GM18907 (cell line): ENCODE data around the gene GDA.
A peak's percentile ranks its signal among the peaks of the same experiment; 100 is the strongest.
"Not testable (repeated sequence)": the region's sequence is repeated elsewhere in the genome, so short reads cannot be mapped to it uniquely, and the experiment has no call there.

Experiments used
- ATAC-seq: cut with Tn5 transposase; IDR thresholded peaks from one replicate; pipeline ENCODE4 v1.9.1; 2021; ENCODE audit warnings: mild to moderate bottlenecking, moderate library complexity; ENCODE audit not compliant: unreplicated experiment

Gene GDA

DNA sequence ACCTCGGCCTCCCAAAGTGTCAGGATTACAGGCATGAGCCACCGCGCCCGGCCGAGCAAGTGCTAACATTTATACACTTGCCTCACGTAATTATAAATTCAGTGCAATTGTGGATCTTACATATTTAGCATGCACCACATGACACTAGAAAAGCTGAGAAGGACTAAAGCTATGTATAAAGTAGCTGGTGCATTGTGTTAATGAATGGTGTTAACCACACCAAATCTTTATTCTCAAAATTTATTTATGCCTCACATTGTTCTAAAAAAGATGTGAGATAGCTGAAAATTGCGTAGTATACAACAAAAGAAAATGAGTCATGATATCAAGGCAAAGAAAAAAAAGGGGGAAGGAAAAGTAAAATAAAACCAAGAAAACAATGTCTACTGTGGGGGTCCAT lies 54.8 kb downstream of the GDA start:
- no peak for ATAC-seq

DNA sequence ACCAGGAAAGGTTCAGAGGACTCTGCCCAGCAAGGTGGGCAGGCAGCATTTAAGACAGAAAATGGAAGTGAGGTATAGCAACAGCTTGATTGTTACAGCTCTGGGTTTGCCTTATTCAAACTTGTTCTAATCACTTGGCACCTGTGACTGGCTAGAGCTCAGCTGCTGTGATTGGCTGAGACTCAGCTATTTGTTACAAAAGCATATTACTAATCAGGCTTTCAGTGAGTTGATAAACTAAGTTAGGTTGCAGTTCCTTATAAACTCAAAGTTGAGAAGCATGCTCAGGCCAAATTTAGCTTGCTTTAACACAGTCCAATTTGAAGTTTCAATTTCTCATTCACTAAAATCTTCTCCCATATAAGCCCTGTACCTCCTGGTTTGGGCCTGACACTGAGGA lies 56.3 kb downstream of the GDA start:
- peak; percentile 75 for ATAC-seq

DNA sequence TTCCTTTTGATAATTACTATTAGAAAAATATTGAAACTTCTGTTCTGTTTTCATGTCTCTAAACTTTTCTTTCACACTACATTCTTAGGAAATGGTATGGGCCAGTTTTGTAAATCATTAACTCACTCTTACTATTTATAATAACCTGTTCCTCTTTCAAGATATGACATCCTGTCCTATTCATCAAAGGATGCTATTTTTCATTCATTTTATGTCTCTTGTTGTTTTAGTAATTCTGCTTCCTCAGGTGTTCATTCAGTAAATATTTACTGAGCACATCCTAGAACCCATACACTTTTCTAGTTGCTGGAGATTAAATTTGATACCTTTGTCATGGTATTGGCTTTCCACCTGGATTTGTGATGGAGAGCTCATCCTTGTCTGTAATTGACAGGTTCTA lies 58.0 kb downstream of the GDA start:
- ATAC-seq = peak; percentile 68

DNA sequence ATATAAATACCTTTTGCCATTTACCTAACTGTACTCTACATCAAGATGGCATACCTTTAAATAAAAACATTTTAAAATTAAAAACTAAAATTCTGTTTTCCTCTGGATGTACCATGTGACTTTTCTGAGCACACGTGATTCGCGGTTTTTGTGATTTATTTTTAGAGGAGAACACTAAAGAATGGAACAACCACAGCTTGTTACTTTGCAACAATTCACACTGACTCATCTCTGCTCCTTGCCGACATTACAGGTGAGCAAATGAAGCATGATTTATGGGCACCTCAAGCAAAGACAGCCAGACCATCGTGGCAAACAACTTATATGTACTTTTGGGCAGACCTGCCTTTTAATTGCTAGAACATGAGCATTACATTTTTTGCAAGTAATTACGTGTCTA lies 61.3 kb downstream of the GDA start:
- no peak for ATAC-seq

GRCh38 chr9:72211047-72211446 lies 61.8 kb downstream of the GDA start:
- ATAC-seq = no peak

GRCh38 chr9:72213906-72214305 lies 64.7 kb downstream of the GDA start:
- ATAC-seq = no peak

DNA sequence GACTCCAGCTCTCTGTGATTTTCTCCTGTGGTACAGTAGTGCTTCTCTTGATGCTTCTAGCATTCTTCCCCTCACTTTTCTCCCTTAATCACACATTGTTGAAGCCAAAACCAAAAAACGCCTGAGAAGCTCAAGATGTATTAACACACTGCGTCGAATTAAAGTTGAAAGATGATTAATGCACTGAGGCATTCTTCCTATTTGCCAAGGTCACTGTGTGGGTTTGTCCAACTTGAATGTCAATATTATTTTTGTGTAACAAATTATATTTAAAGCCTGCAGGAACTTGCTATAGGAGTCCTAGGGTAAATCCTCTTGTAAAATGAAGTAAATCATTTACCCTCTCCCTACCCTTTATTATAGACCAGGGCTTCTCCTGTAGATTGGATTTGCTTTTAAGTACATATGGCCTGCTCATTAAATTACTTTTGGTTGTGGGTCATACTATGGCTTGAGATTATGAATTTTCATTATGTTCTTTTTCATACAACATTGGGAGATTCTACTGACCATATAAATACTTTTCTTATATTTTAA lies 68.1 kb downstream of the GDA start:
- no peak for ATAC-seq

DNA sequence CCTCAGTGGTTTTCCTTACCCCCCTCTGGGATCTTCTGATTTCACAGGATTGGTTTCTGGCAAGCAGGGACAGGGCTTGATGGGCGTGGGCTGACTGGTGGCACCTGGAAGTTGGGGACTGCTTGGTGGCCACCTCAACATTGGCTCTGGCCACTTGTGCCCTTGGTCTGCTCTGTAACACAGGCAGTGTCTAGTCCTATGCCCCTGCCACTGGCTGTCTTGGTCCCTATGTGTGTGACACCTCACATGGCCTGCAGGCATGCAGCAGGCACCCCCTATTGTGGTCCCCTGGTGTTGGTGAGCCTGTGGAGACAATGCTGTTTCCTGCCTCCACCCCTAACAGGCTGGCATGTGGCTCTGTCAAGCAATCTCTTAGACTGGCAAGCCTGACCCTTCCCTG lies 71.3 kb downstream of the GDA start:
- no peak for ATAC-seq

DNA sequence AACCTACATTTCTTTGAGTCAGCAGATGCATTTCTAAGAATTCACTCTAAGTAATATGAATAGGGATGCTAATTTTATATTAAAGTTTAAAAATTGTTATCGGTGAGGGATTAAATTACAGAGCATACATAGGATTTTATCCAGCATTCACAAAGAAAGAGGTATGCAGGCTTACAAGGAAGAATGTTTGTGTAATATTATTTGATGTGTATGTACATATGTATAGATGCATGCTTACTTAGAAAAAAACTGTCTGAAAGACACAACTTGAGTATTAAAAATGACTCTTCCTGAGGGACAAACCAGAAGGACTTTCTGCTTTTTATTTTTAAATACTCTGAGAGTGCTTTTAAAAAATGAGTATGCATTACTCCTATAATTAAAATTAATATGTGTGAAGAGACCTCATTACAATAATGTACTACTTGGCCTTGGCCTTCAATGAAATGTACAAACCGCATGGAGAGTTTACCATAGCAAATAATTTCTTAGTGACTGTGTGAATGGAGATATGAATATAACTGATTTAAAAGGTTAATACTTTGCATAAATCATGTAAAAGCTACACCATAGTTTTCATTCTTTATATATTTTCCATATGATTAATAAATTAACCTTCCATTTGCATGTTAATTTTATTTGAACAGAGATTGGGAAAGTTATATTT lies 77.0 kb downstream of the GDA start:
- ATAC-seq = no peak

DNA sequence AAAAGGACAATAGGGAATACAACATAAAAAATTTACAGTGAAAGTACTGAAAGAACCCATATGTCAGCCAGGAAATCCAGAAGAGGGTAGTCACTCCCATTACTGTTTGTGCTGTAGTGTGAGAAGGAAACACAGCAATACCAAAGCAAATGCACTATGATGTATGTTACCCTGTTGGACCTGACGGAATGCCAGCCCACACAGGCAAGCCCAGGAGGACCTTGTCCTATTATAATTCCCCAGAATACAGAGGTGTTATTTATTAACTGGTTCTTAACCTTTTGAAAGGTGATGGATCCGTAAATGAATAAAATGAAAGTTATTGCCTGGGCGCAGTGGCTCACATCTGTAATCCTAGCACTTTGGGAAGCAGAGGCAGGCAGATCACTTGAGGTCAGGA lies 79.0 kb downstream of the GDA start:
- ATAC-seq = no peak

GRCh38 chr9:72232778-72233177 lies 83.5 kb downstream of the GDA start:
- no peak for ATAC-seq

DNA sequence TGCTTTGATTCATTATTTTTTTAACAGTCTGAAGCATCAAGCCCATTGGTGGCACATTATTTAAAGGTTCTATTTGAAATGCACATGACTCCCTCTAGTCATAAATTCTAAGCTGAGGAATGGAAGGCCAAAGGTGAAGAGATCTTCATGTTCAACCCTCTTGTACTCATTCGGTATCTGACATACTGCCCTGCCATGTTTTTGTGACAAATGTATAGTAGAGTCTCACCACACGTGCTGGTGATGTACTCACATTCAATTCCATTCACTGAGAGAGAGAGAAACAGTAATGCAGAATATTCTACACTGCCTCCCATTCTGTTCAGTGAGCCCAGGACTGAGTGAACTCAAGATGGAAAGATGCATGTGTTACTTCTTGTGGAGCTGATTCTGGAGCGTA lies 98.3 kb downstream of the GDA start:
- no peak for ATAC-seq

DNA sequence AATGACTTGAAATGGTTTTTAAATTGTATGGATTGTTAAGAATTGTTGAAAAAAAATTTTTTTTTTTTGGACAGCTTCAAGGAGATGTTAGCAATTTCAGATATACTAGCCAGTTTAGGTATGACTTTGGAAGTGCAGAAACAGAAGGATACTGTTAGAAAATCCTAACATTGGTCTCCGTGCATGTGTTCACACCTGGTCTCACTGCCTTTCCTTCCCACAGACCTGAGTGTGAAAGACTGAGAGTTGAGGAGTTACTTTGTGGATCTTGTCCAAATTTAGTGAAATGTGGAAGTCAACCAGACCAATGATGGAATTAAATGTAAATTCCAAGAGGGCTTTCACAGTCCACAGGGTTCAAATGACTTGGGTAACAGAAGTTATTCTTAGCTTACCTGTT lies 102.3 kb downstream of the GDA start:
- ATAC-seq = no peak

DNA sequence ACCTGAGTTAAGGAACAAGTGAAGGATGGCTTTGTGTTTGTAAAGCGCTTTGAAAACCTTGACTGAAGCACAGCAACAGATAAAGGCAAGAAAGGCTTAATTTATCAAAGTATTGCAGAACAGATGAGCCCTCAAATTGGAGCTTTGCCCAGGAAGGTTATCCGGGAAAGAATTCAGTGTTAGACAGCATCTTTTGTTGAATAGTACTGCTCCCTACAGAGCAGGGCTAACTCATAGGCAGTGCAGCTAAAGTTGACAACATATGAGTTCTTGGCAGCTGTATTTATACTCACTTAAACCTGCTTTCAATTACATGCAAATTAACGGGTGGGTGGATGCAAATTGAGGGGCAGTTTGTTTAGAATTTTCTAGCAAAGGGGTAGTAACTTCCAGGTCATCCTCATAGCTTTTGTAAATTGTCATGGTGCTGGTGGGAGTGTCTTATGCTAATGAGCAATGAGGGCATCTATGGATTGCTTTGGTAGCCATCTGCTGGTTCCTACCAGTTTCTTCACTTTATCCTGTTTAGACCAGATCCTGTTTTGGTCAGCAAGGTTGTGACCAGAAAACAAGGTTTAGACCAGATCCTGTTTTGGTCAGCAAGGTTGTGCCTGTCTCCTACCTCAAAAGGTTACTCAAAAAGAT lies 105.8 kb downstream of the GDA start:
- ATAC-seq = no peak

DNA sequence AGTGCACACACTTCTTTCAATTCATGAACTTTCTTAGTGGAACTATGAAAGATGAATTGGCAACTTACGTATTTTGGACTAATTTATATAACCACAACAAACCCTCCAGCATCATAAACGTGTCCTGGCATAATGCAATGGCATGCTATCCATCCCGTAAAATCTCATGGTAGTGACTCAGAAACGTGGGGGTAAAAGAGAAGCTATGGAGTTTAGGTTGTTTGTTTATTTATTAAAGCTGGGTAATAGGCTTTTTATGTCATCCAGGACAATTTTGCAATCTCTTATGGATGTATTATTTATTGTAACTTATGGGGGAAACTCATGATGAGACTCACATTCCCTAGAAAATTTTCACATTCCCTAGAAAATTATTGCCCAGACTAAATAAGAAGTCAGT lies 106.3 kb downstream of the GDA start:
- ATAC-seq = no peak

- no peak for ATAC-seq
Measured at GRCh38 chr9:72256931-72257330, 107.7 kb downstream of the GDA start.

DNA sequence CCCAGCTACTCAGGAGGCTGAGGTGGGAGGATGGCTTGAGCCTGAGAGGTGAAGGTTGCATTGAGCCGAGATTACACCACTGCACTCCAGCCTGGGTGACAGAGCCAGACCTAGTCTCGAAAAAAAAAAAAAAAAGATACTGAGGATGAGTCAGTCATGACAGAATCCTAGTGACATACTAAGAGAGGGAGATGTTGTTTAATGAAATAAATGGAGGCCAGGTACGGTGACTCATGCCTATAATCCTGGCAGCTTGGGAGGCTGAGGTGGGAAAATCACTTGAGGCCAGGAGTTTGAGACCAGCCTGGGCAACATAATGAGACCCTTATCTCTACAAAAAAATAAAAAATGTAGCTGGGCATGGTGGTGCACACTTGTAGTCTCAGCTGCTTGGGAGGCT lies 108.6 kb downstream of the GDA start:
- no peak for ATAC-seq

- no peak for ATAC-seq
Measured at GRCh38 chr9:72262063-72262462, 112.8 kb downstream of the GDA start.

DNA sequence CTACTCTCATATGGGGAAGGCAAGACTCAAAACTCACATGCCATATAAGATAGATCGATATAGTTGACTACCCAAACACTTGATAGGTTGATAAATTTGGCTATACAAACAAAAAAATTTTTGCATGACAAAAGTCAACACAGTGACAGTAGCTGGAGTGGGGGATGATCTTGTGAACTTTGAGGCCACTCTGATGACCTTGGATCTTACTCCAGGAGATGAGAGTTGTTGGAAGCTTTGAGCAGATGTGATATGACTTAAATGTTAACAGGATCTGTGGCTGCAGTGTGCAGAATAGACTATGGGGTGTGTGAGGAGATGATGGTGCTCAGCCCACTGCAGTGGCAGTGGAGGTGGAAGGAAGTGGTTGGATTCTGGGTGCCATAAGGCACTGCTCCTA lies 114.3 kb downstream of the GDA start:
- ATAC-seq = no peak

DNA sequence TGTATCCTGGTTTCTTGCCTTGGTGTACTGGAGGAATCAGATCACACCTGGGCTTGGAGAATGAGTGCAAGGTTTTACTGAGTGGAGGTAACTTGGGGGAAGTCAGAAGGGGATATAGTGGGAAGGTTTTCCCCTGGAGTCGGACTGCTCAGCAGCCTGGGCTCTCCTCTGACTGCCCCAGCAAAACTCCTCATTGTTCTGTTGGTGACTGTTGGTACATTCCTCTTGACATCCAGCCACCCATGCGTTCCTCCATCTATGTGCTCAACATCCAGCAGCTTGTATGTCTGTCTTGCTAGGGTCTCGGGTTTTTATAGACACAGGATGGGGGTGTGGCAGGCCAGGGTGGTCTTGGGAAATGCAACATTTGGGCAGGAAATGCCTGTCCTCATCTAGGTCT lies 119.7 kb downstream of the GDA start:
- no peak for ATAC-seq

GRCh38 chr9:72270359-72270758 lies 121.1 kb downstream of the GDA start:
- not testable (repeated sequence) for ATAC-seq

- peak; percentile 55 for ATAC-seq
Measured at GRCh38 chr9:72271613-72272478, 122.6 kb downstream of the GDA start.
